GM12878 (cell line): Measurements from ENCODE around the gene SLC38A9. TPM values are rescaled to one million over a fixed set of nuclear protein-coding genes. Genes with fewer than 3 reads are reported as not detected.

Experiments used
- ATAC-seq: fragments of 200-7000 bp; cut with Tn5 transposase; 3 replicates; pipeline ENCODE4 v1.9.1; 2020; ENCODE audit warnings: mild to moderate bottlenecking, moderate library complexity
- BruUV-seq: library from RNA; stranded (reverse); fragments of 400-500 nt; replicated peaks from 2 replicates; lab custom pipeline; 2021; lab: Mats Ljungman, UMichigan
- CTCF ChIA-PET: fragments of 300-600 bp; sonication (Branson Sonifier 250); formaldehyde crosslinking; extraction: SDS; loops from one replicate; lab custom pipeline; 2021; ENCODE audit warnings: inconsistent platforms; lab: Yijun Ruan, JAX
- POLR2A ChIA-PET: fragments of 350-600 bp; formaldehyde crosslinking; extraction: SDS; loops from one replicate; lab custom pipeline; 2021; ENCODE audit warnings: inconsistent platforms; lab: Charles Lee
- RAD21 ChIA-PET: fragments of 300-600 bp; sonication (Branson Sonifier 250); formaldehyde crosslinking; loops from one replicate; lab custom pipeline; 2023; ENCODE audit warnings: antibody characterized with exemption; ENCODE audit not compliant: unreplicated experiment; lab: Charles Lee
- SMC1A ChIA-PET: fragments of 300-600 bp; sonication (Branson Sonifier 250); formaldehyde crosslinking; loops from one replicate; lab custom pipeline; 2023; ENCODE audit not compliant: unreplicated experiment, uncharacterized antibody; lab: Charles Lee
- DNase-seq: peaks from one replicate; pipeline ENCODE4 v3.0.0-alpha.2; 2011; ENCODE audit warnings: low read depth, low spot score
- FAIRE-seq: peaks from 3 replicates; lab custom pipeline; 2011; peaks lifted over from hg19 to GRCh38; lab: Jason Lieb, UNC
- H2AFZ ChIP-seq: 2 replicates; pipeline ENCODE4 v1.6.0; 2011; ENCODE audit warnings: low read depth, low read length, control low read depth; ENCODE audit not compliant: control insufficient read depth
- H3K27ac ChIP-seq: 2 replicates; pipeline ENCODE4 v1.5.1; 2011; ENCODE audit warnings: control low read depth; ENCODE audit not compliant: control insufficient read depth, insufficient read depth
- H3K27me3 ChIP-seq, 2 experiments: replicated peaks in 1 of 2; 2 replicates each; pipeline versions ENCODE4 v1.6.0 to v1.6.1; 2011; ENCODE audit warnings: low read length in 1 of 2; ENCODE audit not compliant: control insufficient read depth in 2 of 2, insufficient read depth in 2 of 2
- H3K36me3 ChIP-seq, 2 experiments: 2 replicates each; pipeline ENCODE4 v1.5.1; 2011; ENCODE audit warnings: low read length in 1 of 2; ENCODE audit not compliant: control insufficient read depth in 2 of 2, insufficient read depth in 2 of 2
- H3K4me1 ChIP-seq: 2 replicates; pipeline ENCODE4 v1.6.1; 2011; ENCODE audit warnings: mild to moderate bottlenecking, low read length, moderate library complexity, mixed read lengths; ENCODE audit not compliant: control insufficient read depth, insufficient read depth
- H3K4me2 ChIP-seq: 2 replicates; pipeline ENCODE4 v1.6.0; 2011; ENCODE audit warnings: control low read depth; ENCODE audit not compliant: control insufficient read depth, insufficient read depth
- H3K4me3 ChIP-seq: fragments of 200-600 bp; sonication (generic); 2 replicates; pipeline ENCODE4 v1.5.1; 2016
- H3K79me2 ChIP-seq: 2 replicates; pipeline ENCODE4 v1.6.0; 2011; ENCODE audit warnings: low read length; ENCODE audit not compliant: control insufficient read depth, insufficient read depth
- H3K9ac ChIP-seq: 2 replicates; pipeline ENCODE4 v1.8.0; 2011; ENCODE audit warnings: low read length, control low read depth, mixed read lengths; ENCODE audit not compliant: control insufficient read depth, insufficient read depth
- H3K9me3 ChIP-seq: replicated peaks from 3 replicates; pipeline ENCODE4 v1.5.1; 2011; ENCODE audit warnings: mild to moderate bottlenecking, low read length; ENCODE audit not compliant: control insufficient read depth, insufficient read depth
- H4K20me1 ChIP-seq: 2 replicates; pipeline ENCODE4 v1.6.0; 2011; ENCODE audit not compliant: control insufficient read depth, insufficient read depth
- CHD4 ChIP-seq: fragments of 200-600 bp; sonication (generic); IDR thresholded peaks from 2 replicates; pipeline ENCODE4 v1.6.1; 2016; ENCODE audit warnings: mild to moderate bottlenecking
- CREB1 ChIP-seq: IDR thresholded peaks from 2 replicates; pipeline ENCODE4 v1.6.1; 2012; ENCODE audit warnings: low read depth, mild to moderate bottlenecking, inconsistent platforms
- EED ChIP-seq: sonication (generic); IDR thresholded peaks from 2 replicates; pipeline ENCODE4 v1.6.1; 2016; ENCODE audit warnings: antibody characterized with exemption, low read depth
- HDAC2 ChIP-seq: fragments of 200-600 bp; sonication (generic); IDR thresholded peaks from 2 replicates; pipeline ENCODE4 v1.6.1; 2017
- NFXL1 ChIP-seq: fragments of 450-650 bp; IDR thresholded peaks from 2 replicates; pipeline ENCODE4 v1.6.1; 2017; ENCODE audit warnings: antibody characterized with exemption, mild to moderate bottlenecking, borderline replicate concordance
- PML ChIP-seq: IDR thresholded peaks from 2 replicates; pipeline ENCODE4 v1.6.1; 2012; ENCODE audit warnings: low read length, inconsistent platforms
- POU2F2 ChIP-seq: IDR thresholded peaks from 3 replicates; pipeline ENCODE4 v1.6.1; 2011; ENCODE audit warnings: low read depth, mild to moderate bottlenecking, low read length, borderline replicate concordance
- SREBF1 ChIP-seq: IDR thresholded peaks from 2 replicates; pipeline ENCODE4 v1.6.1; 2012; ENCODE audit warnings: mild to moderate bottlenecking, low read length
- WGBS: methylation state at CpG from one replicate; pipeline ENCODE4 v1.1.6; 2016; ENCODE audit warnings: low lambda C conversion rate; ENCODE audit not compliant: insufficient replicate concordance, insufficient coverage; ENCODE audit errors: missing lambda C conversion rate; 5-methylcytosine and 5-hydroxymethylcytosine counted together
- in situ Hi-C: fragments of 300-500 bp; cut with MboI; formaldehyde crosslinking; loops from 9 replicates; pipeline ENCODE4 v1.14.3; 2018; ENCODE audit warnings: mixed read lengths
- intact Hi-C: fragments of 100-400 bp; cut with micrococcal nuclease; formaldehyde crosslinking; loops from one replicate; pipeline ENCODE4 v1.14.2; 2022; ENCODE audit not compliant: unreplicated experiment
- polyA plus RNA-seq, 11 experiments: library from polyadenylated mRNA; depleted of rRNA in 4 of 11; unstranded in 6 of 11; stranded (reverse) in 5 of 11; fragments of >200 nt; fragmentation: Nextera tagmentation in 4 of 11; fragmentation: Illumina TruSeq in 1 of 11; extraction: Ambion mirVana in 4 of 11; extraction: Trizol in 1 of 11; gene quantifications; 1 replicate in 1 of 11; 2 replicates in 10 of 11; pipeline versions ENCODE4 v1.2.1 to v1.2.3, GENCODE V29; 2011 to 2016; ENCODE audit warnings: inconsistent platforms in 2 of 11, missing spikeins in 2 of 11, low read depth in 1 of 11
- total RNA-seq, 4 experiments: library from RNA; depleted of rRNA in 3 of 4; stranded (reverse); fragments of >200 nt in 3 of 4; fragmentation: Illumina TruSeq in 1 of 4; extraction: Trizol in 1 of 4; gene quantifications; 2 replicates each; pipeline versions ENCODE4 v1.2.1 to v1.2.3, GENCODE V29; 2013 to 2021
- TF ChIP-seq, protein P1 (sequence below): fragments of 450-650 bp; IDR thresholded peaks from 2 replicates; pipeline ENCODE4 v1.6.1; 2014; ENCODE audit warnings: mild to moderate bottlenecking
- TF ChIP-seq, protein P2 (sequence below): IDR thresholded peaks from 2 replicates; pipeline ENCODE4 v1.6.1; 2011; ENCODE audit warnings: low read depth, low read length, improper control_type of control experiment, borderline replicate concordance
- TF ChIP-seq, protein P3 (sequence below): fragments of 450-650 bp; formaldehyde crosslinking; IDR thresholded peaks from 2 replicates; pipeline ENCODE4 v1.4.0; 2022; ENCODE audit warnings: mild to moderate bottlenecking, moderate library complexity
- TF ChIP-seq, protein P4 (sequence below): fragments of 450-650 bp; IDR thresholded peaks from 2 replicates; pipeline ENCODE4 v1.6.1; 2018; ENCODE audit warnings: borderline replicate concordance, mild to moderate bottlenecking; ENCODE audit not compliant: partially characterized antibody

The SLC38A9 gene
- total and polyA plus RNA-seq, 10 of the 15 experiments (the other 5 are each of a cell fraction or from before 2014, with no cell fraction given) = 8.5 to 35.1 (median 23.0) TPM

DNA sequence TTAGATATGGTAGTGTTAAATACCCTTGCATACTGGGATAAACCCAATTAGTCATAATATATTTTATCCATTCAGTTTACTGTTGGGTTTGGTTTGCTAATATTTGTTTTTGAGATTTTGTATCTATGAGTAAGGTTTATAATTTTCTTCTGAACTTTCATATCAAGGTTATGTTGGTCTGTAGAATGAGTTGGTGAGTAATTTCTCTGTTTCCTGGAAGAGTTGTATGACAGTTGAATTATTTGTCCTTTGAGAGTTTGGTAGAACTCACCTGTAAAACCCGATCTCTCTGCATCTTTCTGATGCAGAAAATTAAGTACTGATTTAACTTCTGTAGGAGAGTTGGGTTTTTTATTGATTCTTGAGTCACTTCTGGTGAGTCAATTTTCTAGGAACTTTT lies 46.1 kb upstream of the SLC38A9 start:
- in situ Hi-C loops (no loop called here), intact Hi-C loops (no loop called here)
- H3K9me3 ChIP-seq = no peaks in the 10 kb centered on the region
- TF ChIP-seq NFXL1 (no peak), SREBF1 (no peak), EED (no peak), PML (no peak), CHD4 (no peak), CREB1 (no peak), POU2F2 (no peak), HDAC2 (no peak)
- TF ChIP-seq, protein P1, sequence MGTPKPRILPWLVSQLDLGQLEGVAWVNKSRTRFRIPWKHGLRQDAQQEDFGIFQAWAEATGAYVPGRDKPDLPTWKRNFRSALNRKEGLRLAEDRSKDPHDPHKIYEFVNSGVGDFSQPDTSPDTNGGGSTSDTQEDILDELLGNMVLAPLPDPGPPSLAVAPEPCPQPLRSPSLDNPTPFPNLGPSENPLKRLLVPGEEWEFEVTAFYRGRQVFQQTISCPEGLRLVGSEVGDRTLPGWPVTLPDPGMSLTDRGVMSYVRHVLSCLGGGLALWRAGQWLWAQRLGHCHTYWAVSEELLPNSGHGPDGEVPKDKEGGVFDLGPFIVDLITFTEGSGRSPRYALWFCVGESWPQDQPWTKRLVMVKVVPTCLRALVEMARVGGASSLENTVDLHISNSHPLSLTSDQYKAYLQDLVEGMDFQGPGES = no peak
- TF ChIP-seq, protein P2, sequence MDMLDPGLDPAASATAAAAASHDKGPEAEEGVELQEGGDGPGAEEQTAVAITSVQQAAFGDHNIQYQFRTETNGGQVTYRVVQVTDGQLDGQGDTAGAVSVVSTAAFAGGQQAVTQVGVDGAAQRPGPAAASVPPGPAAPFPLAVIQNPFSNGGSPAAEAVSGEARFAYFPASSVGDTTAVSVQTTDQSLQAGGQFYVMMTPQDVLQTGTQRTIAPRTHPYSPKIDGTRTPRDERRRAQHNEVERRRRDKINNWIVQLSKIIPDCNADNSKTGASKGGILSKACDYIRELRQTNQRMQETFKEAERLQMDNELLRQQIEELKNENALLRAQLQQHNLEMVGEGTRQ = no peak
- TF ChIP-seq, protein P3, sequence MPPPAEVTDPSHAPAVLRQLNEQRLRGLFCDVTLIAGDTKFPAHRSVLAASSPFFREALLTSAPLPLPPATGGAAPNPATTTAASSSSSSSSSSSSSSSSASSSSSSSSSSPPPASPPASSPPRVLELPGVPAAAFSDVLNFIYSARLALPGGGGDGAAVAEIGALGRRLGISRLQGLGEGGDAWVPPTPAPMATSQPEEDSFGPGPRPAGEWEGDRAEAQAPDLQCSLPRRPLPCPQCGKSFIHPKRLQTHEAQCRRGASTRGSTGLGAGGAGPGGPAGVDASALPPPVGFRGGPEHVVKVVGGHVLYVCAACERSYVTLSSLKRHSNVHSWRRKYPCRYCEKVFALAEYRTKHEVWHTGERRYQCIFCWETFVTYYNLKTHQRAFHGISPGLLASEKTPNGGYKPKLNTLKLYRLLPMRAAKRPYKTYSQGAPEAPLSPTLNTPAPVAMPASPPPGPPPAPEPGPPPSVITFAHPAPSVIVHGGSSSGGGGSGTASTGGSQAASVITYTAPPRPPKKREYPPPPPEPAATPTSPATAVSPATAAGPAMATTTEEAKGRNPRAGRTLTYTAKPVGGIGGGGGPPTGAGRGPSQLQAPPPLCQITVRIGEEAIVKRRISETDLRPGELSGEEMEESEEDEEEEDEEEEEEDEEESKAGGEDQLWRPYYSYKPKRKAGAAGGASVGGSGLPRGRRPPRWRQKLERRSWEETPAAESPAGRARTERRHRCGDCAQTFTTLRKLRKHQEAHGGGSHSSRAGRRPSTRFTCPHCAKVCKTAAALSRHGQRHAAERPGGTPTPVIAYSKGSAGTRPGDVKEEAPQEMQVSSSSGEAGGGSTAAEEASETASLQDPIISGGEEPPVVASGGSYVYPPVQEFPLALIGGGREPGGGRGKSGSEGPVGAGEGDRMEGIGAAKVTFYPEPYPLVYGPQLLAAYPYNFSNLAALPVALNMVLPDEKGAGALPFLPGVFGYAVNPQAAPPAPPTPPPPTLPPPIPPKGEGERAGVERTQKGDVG (CRISPR knock-in tag) = no peak
- TF ChIP-seq, protein P4, sequence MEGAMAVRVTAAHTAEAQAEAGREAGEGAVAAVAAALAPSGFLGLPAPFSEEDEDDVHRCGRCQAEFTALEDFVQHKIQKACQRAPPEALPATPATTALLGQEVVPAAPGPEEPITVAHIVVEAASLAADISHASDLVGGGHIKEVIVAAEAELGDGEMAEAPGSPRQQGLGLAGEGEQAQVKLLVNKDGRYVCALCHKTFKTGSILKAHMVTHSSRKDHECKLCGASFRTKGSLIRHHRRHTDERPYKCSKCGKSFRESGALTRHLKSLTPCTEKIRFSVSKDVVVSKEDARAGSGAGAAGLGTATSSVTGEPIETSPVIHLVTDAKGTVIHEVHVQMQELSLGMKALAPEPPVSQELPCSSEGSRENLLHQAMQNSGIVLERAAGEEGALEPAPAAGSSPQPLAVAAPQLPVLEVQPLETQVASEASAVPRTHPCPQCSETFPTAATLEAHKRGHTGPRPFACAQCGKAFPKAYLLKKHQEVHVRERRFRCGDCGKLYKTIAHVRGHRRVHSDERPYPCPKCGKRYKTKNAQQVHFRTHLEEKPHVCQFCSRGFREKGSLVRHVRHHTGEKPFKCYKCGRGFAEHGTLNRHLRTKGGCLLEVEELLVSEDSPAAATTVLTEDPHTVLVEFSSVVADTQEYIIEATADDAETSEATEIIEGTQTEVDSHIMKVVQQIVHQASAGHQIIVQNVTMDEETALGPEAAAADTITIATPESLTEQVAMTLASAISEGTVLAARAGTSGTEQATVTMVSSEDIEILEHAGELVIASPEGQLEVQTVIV = no peak
- DNase-seq = no peak
- POLR2A ChIA-PET = interaction anchor here (0.6 kb wide), 2 partner anchors 8 to 14 kb away, joined by 7 read pairs; no protein-coding TSS in a partner anchor
- H3K4me1 ChIP-seq = no peaks in the 10 kb centered on the region
- H3K36me3 ChIP-seq = no peaks in the 10 kb centered on the region
- no peaks in the 10 kb centered on the region for H4K20me1 ChIP-seq
- RAD21 ChIA-PET = interaction anchor here (0.6 kb wide), 1 partner anchor 71 kb away, joined by 3 read pairs; no protein-coding TSS in a partner anchor
- no peak overlapping the region for H3K9ac ChIP-seq
- no peak overlapping the region for H3K27ac ChIP-seq
- no peak overlapping the region for H3K4me2 ChIP-seq
- no peak for FAIRE-seq
- no peaks in the 10 kb centered on the region for H3K79me2 ChIP-seq
- BruUV-seq = no TSS peak
- SMC1A ChIA-PET = interaction anchor here (1.5 kb wide), 1 partner anchor 11 kb away, joined by 3 read pairs; no protein-coding TSS in a partner anchor
- no peaks in the 10 kb centered on the region for H3K27me3 ChIP-seq
- CTCF ChIA-PET = no interaction called here
- 8% methylated on average over 1 of the region's 1 CpG for WGBS
- ATAC-seq = no peak
- no peak overlapping the region for H3K4me3 ChIP-seq
- no peak overlapping the region for H2AFZ ChIP-seq
